Muscle of back (tissue), 13 donors: ENCODE measurements around the gene KCNIP3. TPM values are rescaled to one million over a fixed set of nuclear protein-coding genes. Genes with fewer than 3 reads are reported as not detected.
"Not testable (repeated sequence)": the region's sequence is repeated elsewhere in the genome, so short reads cannot be mapped to it uniquely, and the experiment has no call there.

Source experiments
- DNase-seq, 3 donors: peaks; one replicate each; pipeline versions ENCODE4 v3.0.0 to v3.0.0-alpha.2; 2013
- long read RNA-seq, 9 donors: transcript quantifications; one replicate each; lab custom pipeline, GENCODE V29; 2026
- polyA plus RNA-seq, 10 donors: library from polyadenylated mRNA; unstranded; fragments of 120-200 nt; gene quantifications; one replicate each; pipeline ENCODE4 v1.2.1, GENCODE V29; 2013; ENCODE audit not compliant: insufficient read length in 10 of 10

The KCNIP3 gene
- polyA plus RNA-seq = 10 to 100 TPM in 1 of 10 donors, 1 to 10 TPM in 9; 4.9 to 10.5 (median 6.3) TPM
- long read RNA-seq, donor 1, partial matches to known transcripts = 0 of 2 reads
- long read RNA-seq, donor 1, other reads (novel, unspliced or antisense) = 0 of 2 reads
- long read RNA-seq, donor 2 = 0 reads
- long read RNA-seq, donor 3 = 0 reads
- long read RNA-seq, donor 4 = 0 reads
- long read RNA-seq, donor 5 = 0 reads
- long read RNA-seq, donor 6 = 0 reads
- long read RNA-seq, donor 7, partial matches to known transcripts = 0 of 2 reads
- long read RNA-seq, donor 7, other reads (novel, unspliced or antisense) = 0 of 2 reads
- long read RNA-seq, donor 8, partial matches to known transcripts = 0 of 1 reads
- long read RNA-seq, donor 8, other reads (novel, unspliced or antisense) = 0 of 1 reads
- long read RNA-seq, donor 9 = 0 reads

GRCh38 chr2:95296880-95297487, at the start of gene KCNIP3:
Gene KCNIP3, plus strand, starts transcription at chr2:95297347. Its CDS starts 92 bp downstream, at chr2:95297439.
- peak in 2 of 3 donors; percentile 34 to 63 for DNase-seq

- DNase-seq = no peak
Observed at GRCh38 chr2:95258271-95258670, 38.9 kb upstream of the KCNIP3 start.

- DNase-seq = peak in 1 of 3 donors; percentile 11
Observed at GRCh38 chr2:95260028-95261023, 36.8 kb upstream of the KCNIP3 start.

GRCh38 chr2:95261602-95262001, 35.5 kb upstream of the KCNIP3 start:
- DNase-seq = no peak

- DNase-seq = no peak
Observed at GRCh38 chr2:95262896-95263542, 34.1 kb upstream of the KCNIP3 start.

- peak in 2 of 3 donors; percentile 31 to 38 for DNase-seq
Observed at GRCh38 chr2:95264624-95265023, 32.5 kb upstream of the KCNIP3 start.

- no peak for DNase-seq
Observed at GRCh38 chr2:95265182-95265581, 32.0 kb upstream of the KCNIP3 start.

GRCh38 chr2:95266781-95267430, 30.2 kb upstream of the KCNIP3 start:
- DNase-seq = no peak

GRCh38 chr2:95267458-95268210, 29.5 kb upstream of the KCNIP3 start:
- no peak for DNase-seq

GRCh38 chr2:95268211-95269035, 28.7 kb upstream of the KCNIP3 start:
- DNase-seq = no peak

- DNase-seq = no peak
Observed at GRCh38 chr2:95269036-95269680, 28.0 kb upstream of the KCNIP3 start.

GRCh38 chr2:95269745-95270144, 27.4 kb upstream of the KCNIP3 start:
- not testable (repeated sequence) for DNase-seq

GRCh38 chr2:95270541-95271081, 26.5 kb upstream of the KCNIP3 start:
- no peak for DNase-seq

- DNase-seq = no peak
Observed at GRCh38 chr2:95271381-95271971, 25.7 kb upstream of the KCNIP3 start.

- DNase-seq = no peak
Observed at GRCh38 chr2:95272299-95272751, 24.8 kb upstream of the KCNIP3 start.

- no peak for DNase-seq
Observed at GRCh38 chr2:95272781-95273180, 24.4 kb upstream of the KCNIP3 start.

- DNase-seq = no peak
Observed at GRCh38 chr2:95273566-95274290, 23.4 kb upstream of the KCNIP3 start.
